Left kidney (tissue), 2 donors: ENCODE data around the gene LTBP1. TPM values are rescaled to one million over a fixed set of nuclear protein-coding genes. Genes with fewer than 3 reads are reported as not detected.

Experiments used
- DNase-seq: peaks from one replicate; pipeline ENCODE4 v3.0.0-alpha.2; 2013
- polyA plus RNA-seq: library from polyadenylated mRNA; unstranded; fragments of 120-200 nt; gene quantifications from one replicate; pipeline ENCODE4 v1.2.1, GENCODE V29; 2013; ENCODE audit not compliant: insufficient read length

The LTBP1 gene
- polyA plus RNA-seq, 1 donor: 85.2 TPM

GRCh38 chr2:33202641-33203522 is 256.1 kb downstream of the LTBP1 start:
- DNase-seq: no peak

- no peak for DNase-seq
These were observed 258.2 kb downstream of the LTBP1 start for GRCh38 chr2:33204945-33205344.

GRCh38 chr2:33205693-33206434 is 259.1 kb downstream of the LTBP1 start:
- DNase-seq: no peak

GRCh38 chr2:33207151-33207740 is 260.5 kb downstream of the LTBP1 start:
- DNase-seq: no peak

- no peak for DNase-seq
These were observed 261.6 kb downstream of the LTBP1 start for GRCh38 chr2:33208400-33208799.

GRCh38 chr2:33209976-33210375 is 263.2 kb downstream of the LTBP1 start:
- DNase-seq: no peak

- no peak for DNase-seq
These were observed 263.9 kb downstream of the LTBP1 start for GRCh38 chr2:33210626-33211025.

GRCh38 chr2:33212151-33212550 is 265.4 kb downstream of the LTBP1 start:
- DNase-seq: no peak

GRCh38 chr2:33213244-33213643 is 266.5 kb downstream of the LTBP1 start:
- no peak for DNase-seq

- no peak for DNase-seq
These were observed 266.9 kb downstream of the LTBP1 start for GRCh38 chr2:33213648-33214047.

- DNase-seq: no peak
These were observed 267.7 kb downstream of the LTBP1 start for GRCh38 chr2:33214436-33214835.

- no peak for DNase-seq
These were observed 268.1 kb downstream of the LTBP1 start for GRCh38 chr2:33214857-33215256.

- no peak for DNase-seq
These were observed 268.5 kb downstream of the LTBP1 start for GRCh38 chr2:33215299-33215698.

GRCh38 chr2:33215983-33216382 is 269.2 kb downstream of the LTBP1 start:
- no peak for DNase-seq

- DNase-seq: no peak
These were observed 269.9 kb downstream of the LTBP1 start for GRCh38 chr2:33216508-33217182.

- DNase-seq: no peak
These were observed 270.7 kb downstream of the LTBP1 start for GRCh38 chr2:33217406-33217805.

GRCh38 chr2:33219114-33219513 is 272.4 kb downstream of the LTBP1 start:
- DNase-seq: no peak

- DNase-seq: no peak
These were observed 273.1 kb downstream of the LTBP1 start for GRCh38 chr2:33219850-33220275.

- no peak for DNase-seq
These were observed 273.8 kb downstream of the LTBP1 start for GRCh38 chr2:33220533-33220932.

GRCh38 chr2:33221046-33221784 is 274.5 kb downstream of the LTBP1 start:
- DNase-seq: no peak

- no peak for DNase-seq
These were observed 275.6 kb downstream of the LTBP1 start for GRCh38 chr2:33222309-33222708.

GRCh38 chr2:33223856-33224255 is 277.1 kb downstream of the LTBP1 start:
- DNase-seq: no peak
